H9 (cell line): ENCODE measurements around the gene CD247. TPM values are rescaled to one million over a fixed set of nuclear protein-coding genes. Genes with fewer than 3 reads are reported as not detected.

Source experiments
- DNase-seq: peaks from one replicate; pipeline ENCODE4 v3.0.0-alpha.2; 2017
- H2AFZ ChIP-seq: one replicate; pipeline ENCODE4 v1.6.1; 2013; ENCODE audit warnings: mild to moderate bottlenecking, low read length, control low read depth, moderate library complexity
- H2AK5ac ChIP-seq: 2 replicates; pipeline ENCODE4 v1.6.1; 2013; ENCODE audit warnings: low read length, control low read depth, mixed read lengths; ENCODE audit not compliant: insufficient read length
- H2BK120ac ChIP-seq: one replicate; pipeline ENCODE4 v1.6.1; 2013; ENCODE audit warnings: low read depth, mild to moderate bottlenecking, low read length, control low read depth, inconsistent platforms; ENCODE audit not compliant: poor library complexity, severe bottlenecking
- H2BK12ac ChIP-seq: 2 replicates; pipeline ENCODE4 v1.6.1; 2013; ENCODE audit warnings: low read length, control low read depth, mixed read lengths, low read depth; ENCODE audit not compliant: insufficient read length
- H2BK15ac ChIP-seq: 2 replicates; pipeline ENCODE4 v1.6.1; 2013; ENCODE audit warnings: low read depth, low read length, control low read depth
- H2BK20ac ChIP-seq: one replicate; pipeline ENCODE4 v1.6.1; 2013; ENCODE audit warnings: low read depth, mild to moderate bottlenecking, low read length, control low read depth, inconsistent platforms; ENCODE audit not compliant: poor library complexity, severe bottlenecking
- H2BK5ac ChIP-seq: 2 replicates; pipeline ENCODE4 v1.6.1; 2013; ENCODE audit warnings: low read length, control low read depth, mixed read lengths; ENCODE audit not compliant: insufficient read length
- H3K14ac ChIP-seq: 2 replicates; pipeline ENCODE4 v1.6.1; 2013; ENCODE audit warnings: low read length, control low read depth; ENCODE audit not compliant: insufficient read depth
- H3K18ac ChIP-seq: 2 replicates; pipeline ENCODE4 v1.6.1; 2013; ENCODE audit warnings: low read depth, mild to moderate bottlenecking, mixed read lengths, low read length, control low read depth; ENCODE audit not compliant: insufficient read length
- H3K23ac ChIP-seq: 2 replicates; pipeline ENCODE4 v1.6.1; 2013; ENCODE audit warnings: low read length, control low read depth, mixed read lengths, low read depth; ENCODE audit not compliant: insufficient read length
- H3K23me2 ChIP-seq: 2 replicates; pipeline ENCODE4 v1.6.1; 2013; ENCODE audit warnings: low read depth, mild to moderate bottlenecking, mixed read lengths, low read length, control low read depth; ENCODE audit not compliant: insufficient read length, poor library complexity, severe bottlenecking
- H3K27ac ChIP-seq: 2 replicates; pipeline ENCODE4 v1.5.1; 2013; ENCODE audit warnings: low read length, control low read depth, mixed read lengths, low read depth; ENCODE audit not compliant: insufficient read length
- H3K27me3 ChIP-seq: 2 replicates; pipeline ENCODE4 v1.6.1; 2013; ENCODE audit warnings: low read length, control low read depth, inconsistent platforms; ENCODE audit not compliant: insufficient read depth
- H3K4ac ChIP-seq: 2 replicates; pipeline ENCODE4 v1.6.1; 2013; ENCODE audit warnings: low read depth, mild to moderate bottlenecking, control low read depth, inconsistent platforms, low read length, moderate library complexity
- H3K4me1 ChIP-seq: 2 replicates; pipeline ENCODE4 v1.6.1; 2013; ENCODE audit warnings: low read length, control low read depth, inconsistent platforms; ENCODE audit not compliant: insufficient read depth
- H3K4me2 ChIP-seq: 2 replicates; pipeline ENCODE4 v1.6.1; 2013; ENCODE audit warnings: low read length, control low read depth, mixed read lengths; ENCODE audit not compliant: insufficient read length, insufficient read depth
- H3K56ac ChIP-seq: 2 replicates; pipeline ENCODE4 v1.6.1; 2013; ENCODE audit warnings: low read depth, mild to moderate bottlenecking, mixed read lengths, low read length, control low read depth; ENCODE audit not compliant: insufficient read length
- H3K79me1 ChIP-seq: 2 replicates; pipeline ENCODE4 v1.6.1; 2013; ENCODE audit warnings: low read depth, mild to moderate bottlenecking, moderate library complexity, low read length, control low read depth, inconsistent platforms; ENCODE audit not compliant: insufficient read depth, poor library complexity, severe bottlenecking
- H3K79me2 ChIP-seq: 2 replicates; pipeline ENCODE4 v1.6.1; 2013; ENCODE audit warnings: low read length, control low read depth, inconsistent platforms; ENCODE audit not compliant: insufficient read depth
- H3K9ac ChIP-seq: 2 replicates; pipeline ENCODE4 v1.6.1; 2013; ENCODE audit warnings: low read length, control low read depth, mixed read lengths; ENCODE audit not compliant: insufficient read length; ENCODE audit errors: extremely low read depth
- H3K9me3 ChIP-seq: one replicate; pipeline ENCODE4 v1.6.1; 2013; ENCODE audit warnings: low read depth, low read length, inconsistent platforms; ENCODE audit not compliant: control insufficient read depth
- H3T11ph ChIP-seq: one replicate; pipeline ENCODE4 v1.6.1; 2013; ENCODE audit warnings: mild to moderate bottlenecking, low read length, control low read depth, inconsistent platforms
- H4K20me1 ChIP-seq: one replicate; pipeline ENCODE4 v1.6.1; 2013; ENCODE audit not compliant: control insufficient read depth, insufficient read length, insufficient read depth
- H4K5ac ChIP-seq: 2 replicates; pipeline ENCODE4 v1.6.1; 2013; ENCODE audit warnings: low read depth, mild to moderate bottlenecking, mixed read lengths, low read length, control low read depth; ENCODE audit not compliant: insufficient read length
- H4K8ac ChIP-seq: replicated peaks from 2 replicates; pipeline ENCODE4 v1.6.1; 2013; ENCODE audit warnings: low read length, control low read depth, mixed read lengths, low read depth; ENCODE audit not compliant: insufficient read length
- H4K91ac ChIP-seq: 2 replicates; pipeline ENCODE4 v1.6.1; 2013; ENCODE audit warnings: low read depth, mild to moderate bottlenecking, moderate library complexity, mixed read lengths, low read length, control low read depth; ENCODE audit not compliant: insufficient read length
- H3K27ac Mint-ChIP-seq, 3 experiments: 2 replicates in 2 of 3; 3 replicates in 1 of 3; pipeline ENCODE4 v1.8.0; 2020 to 2021; ENCODE audit warnings: mixed read lengths in 3 of 3, mild to moderate bottlenecking in 1 of 3, moderate library complexity in 1 of 3
- H3K27me3 Mint-ChIP-seq: 2 replicates; pipeline ENCODE4 v1.8.0; 2021; ENCODE audit warnings: low read depth, mild to moderate bottlenecking, moderate library complexity, mixed read lengths
- H3K36me3 Mint-ChIP-seq, 3 experiments: 2 replicates in 2 of 3; 3 replicates in 1 of 3; pipeline ENCODE4 v1.8.0; 2020 to 2021; ENCODE audit warnings: low read depth in 3 of 3, mixed read lengths in 3 of 3; ENCODE audit not compliant: insufficient read depth in 1 of 3
- H3K4me1 Mint-ChIP-seq, 2 experiments: 2 replicates each; pipeline ENCODE4 v1.8.0; 2020; ENCODE audit warnings: mixed read lengths in 2 of 2
- H3K4me3 Mint-ChIP-seq, 2 experiments: 2 replicates in 1 of 2; 3 replicates in 1 of 2; pipeline ENCODE4 v1.8.0; 2020 to 2021; ENCODE audit warnings: mild to moderate bottlenecking in 2 of 2, mixed read lengths in 2 of 2, moderate library complexity in 1 of 2
- H3K9me3 Mint-ChIP-seq, 2 experiments: 2 replicates in 1 of 2; 3 replicates in 1 of 2; pipeline ENCODE4 v1.8.0; 2020; ENCODE audit warnings: mild to moderate bottlenecking in 2 of 2, mixed read lengths in 2 of 2, moderate library complexity in 1 of 2
- WGBS: extraction: QIAGEN DNeasy Blood & Tissue Kit; methylation state at CpG from one replicate; pipeline ENCODE4 v1.1.7; 2013; ENCODE audit warnings: missing lambda C conversion rate, low lambda C conversion rate, mixed read lengths; ENCODE audit not compliant: insufficient read length; ENCODE audit errors: extremely low coverage; 5-methylcytosine and 5-hydroxymethylcytosine counted together
- total RNA-seq: library from RNA; stranded (reverse); gene quantifications from 2 replicates; pipeline ENCODE4 v1.2.1, GENCODE V29; 2021
- TF ChIP-seq, protein P1 (sequence below): fragments of 200-600 bp; sonication (generic); conservative IDR thresholded peaks from 3 replicates; pipeline ENCODE4 v1.8.0; 2021; ENCODE audit warnings: antibody characterized with exemption, mild to moderate bottlenecking

Gene CD247
- total RNA-seq, 1 experiment from 2014 or later, result 1.2 TPM

DNA sequence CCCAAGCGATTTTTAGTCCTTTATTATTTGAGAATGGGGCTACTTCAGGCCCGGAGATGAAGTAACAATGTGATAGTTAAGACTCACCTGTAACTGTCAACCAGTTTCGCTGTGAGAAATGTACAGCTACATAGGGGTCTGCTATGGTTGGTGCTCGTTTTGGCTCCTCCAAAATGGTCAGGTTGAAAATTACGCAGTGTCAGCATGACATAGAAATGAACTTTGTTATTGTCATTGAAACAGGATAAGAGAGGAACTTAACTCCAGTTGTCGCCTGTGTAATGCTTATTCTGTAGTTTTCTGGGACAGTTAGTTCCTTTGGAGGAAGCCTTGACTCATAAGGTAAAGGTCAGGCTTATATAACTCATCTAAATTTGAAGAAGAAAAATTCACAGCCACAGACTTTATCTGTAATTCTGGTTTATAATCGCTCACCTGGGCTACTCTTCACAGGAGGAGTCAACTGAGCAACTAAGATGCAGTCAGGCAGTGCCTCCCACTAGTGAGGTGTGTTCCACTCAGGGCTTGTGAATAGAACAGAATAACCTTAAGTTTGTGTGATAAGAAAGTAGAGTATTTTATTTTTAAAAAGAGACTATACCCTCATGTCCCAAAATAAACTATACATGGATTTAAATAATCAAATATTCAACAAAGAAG, 130.9 kb downstream of the CD247 start:
- Histone ChIP-seq H3T11ph (no peak overlapping the region), H3K9me3 (no peaks in the 10 kb centered on the region), H3K4me2 (no peak overlapping the region), H4K5ac (no peak overlapping the region), H4K8ac (no peak overlapping the region), H2BK5ac (no peak overlapping the region), H3K14ac (no peak overlapping the region), H2BK120ac (no peak overlapping the region), H2BK20ac (no peak overlapping the region), H2AK5ac (no peak overlapping the region), H3K4ac (no peak overlapping the region), H3K79me2 (no peaks in the 10 kb centered on the region), H2BK15ac (no peak overlapping the region), H3K9ac (no peak overlapping the region), H3K23ac (no peak overlapping the region), H3K4me1 (no peaks in the 10 kb centered on the region), H2AFZ (no peak overlapping the region), H3K18ac (no peak overlapping the region), H4K91ac (no peak overlapping the region), H4K20me1 (no peaks in the 10 kb centered on the region), H3K27ac (no peak overlapping the region), H3K23me2 (no peaks in the 10 kb centered on the region), H2BK12ac (no peak overlapping the region), H3K27me3 (no peaks in the 10 kb centered on the region), H3K56ac (no peak overlapping the region), H3K79me1 (no peaks in the 10 kb centered on the region)
- Mint-ChIP-seq H3K36me3 (peaks cover 12 to 51% (median 49%) of the 10 kb centered on the region in 3 experiments; a peak in 6 of 7 replicates), H3K9me3 (no peaks in the 10 kb centered on the region), H3K27me3 (no peaks in the 10 kb centered on the region), H3K4me3 (no peak overlapping the region), H3K4me1 (no peaks in the 10 kb centered on the region), H3K27ac (peak overlapping the region in 2 of 3 experiments; percentile 26 to 88; a peak in 2 of 7 replicates)
- no peak for DNase-seq
- no CpG with 5 or more reads among the region's 7 CpGs for WGBS
- TF ChIP-seq, protein P1, sequence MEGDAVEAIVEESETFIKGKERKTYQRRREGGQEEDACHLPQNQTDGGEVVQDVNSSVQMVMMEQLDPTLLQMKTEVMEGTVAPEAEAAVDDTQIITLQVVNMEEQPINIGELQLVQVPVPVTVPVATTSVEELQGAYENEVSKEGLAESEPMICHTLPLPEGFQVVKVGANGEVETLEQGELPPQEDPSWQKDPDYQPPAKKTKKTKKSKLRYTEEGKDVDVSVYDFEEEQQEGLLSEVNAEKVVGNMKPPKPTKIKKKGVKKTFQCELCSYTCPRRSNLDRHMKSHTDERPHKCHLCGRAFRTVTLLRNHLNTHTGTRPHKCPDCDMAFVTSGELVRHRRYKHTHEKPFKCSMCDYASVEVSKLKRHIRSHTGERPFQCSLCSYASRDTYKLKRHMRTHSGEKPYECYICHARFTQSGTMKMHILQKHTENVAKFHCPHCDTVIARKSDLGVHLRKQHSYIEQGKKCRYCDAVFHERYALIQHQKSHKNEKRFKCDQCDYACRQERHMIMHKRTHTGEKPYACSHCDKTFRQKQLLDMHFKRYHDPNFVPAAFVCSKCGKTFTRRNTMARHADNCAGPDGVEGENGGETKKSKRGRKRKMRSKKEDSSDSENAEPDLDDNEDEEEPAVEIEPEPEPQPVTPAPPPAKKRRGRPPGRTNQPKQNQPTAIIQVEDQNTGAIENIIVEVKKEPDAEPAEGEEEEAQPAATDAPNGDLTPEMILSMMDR, result no peak

Other genes starting within 250 kb of the CD247 start
- gene CREG1, start 35.2 kb upstream of the CD247 start, total RNA-seq, result 19.8 and 20.6 TPM in 2 replicates
- gene RCSD1, start 111.7 kb upstream of the CD247 start, total RNA-seq, result 0.13 and 0.26 TPM in 2 replicates
- 60.7 and 68.6 TPM in 2 replicates for gene MPZL1, start 203.5 kb upstream of the CD247 start, total RNA-seq